Activated naive CD4-positive, alpha-beta T cell treated with anti-CD3 and anti-CD28 coated beads for 36 hours (primary cell): ENCODE measurements around the gene DDIT4. TPM values are rescaled to one million over a fixed set of nuclear protein-coding genes. Genes with fewer than 3 reads are reported as not detected.

Experiments used
- total RNA-seq, 2 experiments: library from RNA; stranded (reverse); gene quantifications; one replicate each; pipeline ENCODE4 v1.2.3, GENCODE V29; 2021

DDIT4 gene
- total RNA-seq, 2 experiments from 2014 or later, result 684 to 689 TPM

Other genes starting within 250 kb of the DDIT4 start
- 100 to 1,000 TPM; 205 to 208 TPM for gene SPOCK2, start 185.4 kb upstream of the DDIT4 start, total RNA-seq
- 100 to 1,000 TPM; 127 to 128 TPM for gene ANAPC16, start 57.9 kb upstream of the DDIT4 start, total RNA-seq
- 10 to 100 TPM; 61.6 to 68.5 TPM for gene ASCC1, start 57.6 kb upstream of the DDIT4 start, total RNA-seq
- gene DNAJB12, start 81.0 kb downstream of the DDIT4 start, total RNA-seq, result 10 to 100 TPM; 13.7 to 14.1 TPM